ENCODE measurements around the gene PHF21B.

The PHF21B gene

GRCh38 chr22:44956840-44957767 lies 52.7 kb downstream of the PHF21B start:
- no peak for FAIRE-seq

GRCh38 chr22:44955102-44955501 lies 54.7 kb downstream of the PHF21B start:
- FAIRE-seq, result no peak

GRCh38 chr22:44954149-44954548 lies 55.7 kb downstream of the PHF21B start:
- FAIRE-seq, result no peak

- no peak for FAIRE-seq
These were observed 56.7 kb downstream of the PHF21B start for GRCh38 chr22:44952863-44953746.

GRCh38 chr22:44951510-44951816 lies 58.3 kb downstream of the PHF21B start:
- FAIRE-seq, result no peak

- FAIRE-seq, result no peak
These were observed 58.8 kb downstream of the PHF21B start for GRCh38 chr22:44950806-44951509.

GRCh38 chr22:44947846-44948245 lies 62.0 kb downstream of the PHF21B start:
- FAIRE-seq, result no peak

- FAIRE-seq, result no peak
These were observed 62.8 kb downstream of the PHF21B start for GRCh38 chr22:44947049-44947448.

- no peak for FAIRE-seq
These were observed 64.8 kb downstream of the PHF21B start for GRCh38 chr22:44944883-44945601.

- no peak for FAIRE-seq
These were observed 66.0 kb downstream of the PHF21B start for GRCh38 chr22:44943701-44944324.

GRCh38 chr22:44942979-44943700 lies 66.7 kb downstream of the PHF21B start:
- FAIRE-seq, result no peak

- FAIRE-seq, result no peak
These were observed 67.7 kb downstream of the PHF21B start for GRCh38 chr22:44942056-44942455.

- no peak for FAIRE-seq
These were observed 68.6 kb downstream of the PHF21B start for GRCh38 chr22:44941207-44941606.

- FAIRE-seq, result no peak
These were observed 69.7 kb downstream of the PHF21B start for GRCh38 chr22:44940130-44940529.

- no peak for FAIRE-seq
These were observed 70.4 kb downstream of the PHF21B start for GRCh38 chr22:44939451-44939850.

- no peak for FAIRE-seq
These were observed 70.9 kb downstream of the PHF21B start for GRCh38 chr22:44938886-44939285.

GRCh38 chr22:44937216-44937615 lies 72.6 kb downstream of the PHF21B start:
- no peak for FAIRE-seq

- no peak for FAIRE-seq
These were observed 73.6 kb downstream of the PHF21B start for GRCh38 chr22:44936201-44936600.

GRCh38 chr22:44935724-44936123 lies 74.1 kb downstream of the PHF21B start:
- no peak for FAIRE-seq

GRCh38 chr22:44934454-44934735 lies 75.4 kb downstream of the PHF21B start:
- no peak for FAIRE-seq

GRCh38 chr22:44933666-44934453 lies 75.9 kb downstream of the PHF21B start:
- no peak for FAIRE-seq
